ENCODE data around the gene FBXO22. TPM values are rescaled to one million over a fixed set of nuclear protein-coding genes. Genes with fewer than 3 reads are reported as not detected.

FBXO22 gene
- total RNA-seq, 6 donors from 2014 or later, result 10.3 to 31.1 (median 21.1) TPM

DNA sequence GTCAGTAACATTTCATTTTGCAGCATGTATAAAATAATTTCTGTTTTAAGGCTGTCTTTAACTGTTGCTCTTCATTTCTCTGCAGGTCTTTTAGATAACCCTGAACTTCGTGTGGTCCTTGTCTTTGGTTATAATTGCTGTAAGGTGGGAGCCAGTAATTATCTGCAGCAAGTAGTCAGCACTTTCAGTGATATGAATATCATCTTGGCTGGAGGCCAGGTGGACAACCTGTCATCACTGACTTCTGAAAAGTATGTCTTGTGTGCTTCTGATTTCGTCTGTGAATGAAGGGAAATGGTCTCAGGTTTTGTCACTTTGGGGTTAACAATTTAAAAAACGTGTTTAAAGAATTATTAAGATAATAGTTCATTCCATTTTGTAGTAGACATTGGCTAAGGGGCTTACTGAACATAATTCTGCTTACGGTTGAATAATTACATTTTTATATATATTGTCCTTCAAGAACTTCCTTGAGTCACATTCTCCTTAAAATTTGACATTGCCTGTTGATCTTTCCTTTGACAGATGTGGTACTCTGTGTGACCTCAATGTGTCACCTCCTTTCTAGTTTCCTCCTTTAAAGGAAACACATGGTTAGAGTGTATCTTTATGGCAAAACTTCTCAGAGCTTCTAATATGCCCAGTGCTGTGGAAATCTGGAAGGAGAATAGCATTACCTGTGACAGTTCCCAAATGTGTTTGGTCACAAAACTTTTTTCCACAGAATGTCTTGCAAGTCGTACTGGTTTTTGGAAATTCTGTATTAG, 26.3 kb downstream of the FBXO22 start:
- no peak for DNase-seq
- peaks cover 0 to 45% (median 13%) of the 10 kb centered on the region in 4 donors for H3K36me3 ChIP-seq
- no peak overlapping the region for H3K4me3 ChIP-seq
- no peak for ATAC-seq (ENCODE audit: low FRiP score in 2 of 2)
- WGBS, 2 donors, result 53 to 56% methylated on average over 5 of the region's 5 CpGs
- no peaks in the 10 kb centered on the region for H3K9me3 ChIP-seq
- peaks cover 9 to 12% (median 12%) of the 10 kb centered on the region in 4 donors for H3K4me1 ChIP-seq
- no peak for TF ChIP-seq POLR2A (IDR thresholded peaks at IDR 0.05)
- no peak for TF ChIP-seq EP300 (IDR thresholded peaks at IDR 0.05)
- no peak for TF ChIP-seq POLR2AphosphoS5 (IDR thresholded peaks at IDR 0.05)
- no peak for TF ChIP-seq CTCF (IDR thresholded peaks at IDR 0.05)
- no peaks in the 10 kb centered on the region for H3K27me3 ChIP-seq
- peak overlapping the region in 1 of 4 donors; percentile 70 for H3K27ac ChIP-seq

DNA sequence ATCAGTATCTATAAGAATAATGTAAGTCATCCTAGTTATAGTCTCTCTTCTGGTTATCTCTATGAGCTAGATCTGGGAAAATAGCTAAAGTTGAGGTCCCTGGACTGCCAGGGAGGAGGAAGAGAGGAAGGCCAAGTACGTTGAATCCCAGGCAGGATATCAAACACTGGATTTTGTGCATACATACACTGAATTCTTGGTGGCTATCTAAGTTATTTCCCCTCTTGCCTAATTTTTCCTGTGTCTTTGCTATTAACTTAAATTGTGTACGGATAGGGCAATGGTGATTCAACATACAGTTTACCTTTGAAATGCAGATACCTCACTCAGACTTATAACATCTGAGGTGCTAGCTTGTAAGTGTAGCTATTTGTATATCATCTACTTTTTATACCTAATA, 27.2 kb downstream of the FBXO22 start:
- no peak for DNase-seq
- H3K9me3 ChIP-seq, result no peaks in the 10 kb centered on the region
- WGBS, 2 donors, result 62 to 64% methylated on average over 2 of the region's 2 CpGs
- TF ChIP-seq POLR2AphosphoS5 (IDR thresholded peaks at IDR 0.05) (no peak), POLR2A (IDR thresholded peaks at IDR 0.05) (no peak), EP300 (IDR thresholded peaks at IDR 0.05) (no peak), CTCF (IDR thresholded peaks at IDR 0.05) (no peak)
- peaks cover 1 to 7% (median 3%) of the 10 kb centered on the region in 4 donors for H3K4me1 ChIP-seq
- no peak for ATAC-seq (ENCODE audit: low FRiP score in 2 of 2)
- H3K36me3 ChIP-seq, result peaks cover 0 to 53% (median 13%) of the 10 kb centered on the region in 4 donors
- no peak overlapping the region for H3K4me3 ChIP-seq
- no peaks in the 10 kb centered on the region for H3K27me3 ChIP-seq
- peak overlapping the region in 2 of 4 donors; percentile 12 to 70 for H3K27ac ChIP-seq

DNA sequence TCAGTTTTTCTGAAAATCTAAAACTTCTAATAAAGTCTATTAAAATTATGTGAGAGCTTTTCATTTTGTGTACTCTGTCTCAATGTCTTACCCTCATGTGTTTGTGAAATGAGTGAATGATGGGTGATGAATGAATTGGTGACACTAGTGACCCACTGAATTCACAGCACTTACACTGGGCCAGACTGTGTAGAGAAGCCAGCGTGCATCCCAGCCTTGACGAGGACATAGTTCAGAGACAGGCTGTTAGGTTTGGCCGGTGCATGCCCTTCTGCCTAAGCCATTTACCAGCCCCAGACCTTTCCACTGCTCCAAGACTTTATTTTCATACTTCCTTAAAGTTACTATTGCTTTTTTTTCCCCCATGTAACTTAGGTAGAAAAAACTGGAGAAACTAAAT, 38.8 kb downstream of the FBXO22 start:
- Histone ChIP-seq H3K27ac (no peak overlapping the region), H3K27me3 (no peaks in the 10 kb centered on the region), H3K9me3 (no peaks in the 10 kb centered on the region), H3K4me1 (no peaks in the 10 kb centered on the region), H3K4me3 (no peak overlapping the region), H3K36me3 (no peaks in the 10 kb centered on the region)
- DNase-seq (no peak), ATAC-seq (ENCODE audit: low FRiP score in 2 of 2) (no peak)
- WGBS, 2 donors, result 71 to 89% methylated on average over 3 of the region's 3 CpGs
- no peak for TF ChIP-seq POLR2A (IDR thresholded peaks at IDR 0.05)
- no peak for TF ChIP-seq POLR2AphosphoS5 (IDR thresholded peaks at IDR 0.05)
- no peak for TF ChIP-seq EP300 (IDR thresholded peaks at IDR 0.05)
- TF ChIP-seq CTCF (IDR thresholded peaks at IDR 0.05), result no peak

DNA sequence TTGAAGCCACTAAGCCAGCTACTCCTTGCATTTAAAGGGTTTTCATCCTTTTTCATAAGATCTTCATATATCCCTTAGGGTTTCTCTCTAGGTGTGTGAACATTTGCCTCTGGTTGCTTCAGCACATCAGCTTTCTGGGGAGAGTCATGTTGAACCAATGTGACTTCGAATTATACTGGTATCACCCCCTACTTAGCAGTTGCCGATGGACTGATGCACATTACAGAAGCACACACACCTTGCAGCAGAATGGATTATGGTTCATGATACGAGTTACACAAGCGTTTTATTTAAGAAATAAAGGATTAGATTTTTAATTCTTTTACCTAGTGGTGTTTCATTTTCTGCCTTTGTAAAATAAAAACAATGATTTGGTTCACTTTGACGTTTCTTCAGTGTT, 39.6 kb downstream of the FBXO22 start:
- Histone ChIP-seq H3K9me3 (no peaks in the 10 kb centered on the region), H3K27me3 (no peaks in the 10 kb centered on the region), H3K27ac (no peak overlapping the region), H3K4me3 (no peak overlapping the region), H3K36me3 (no peaks in the 10 kb centered on the region), H3K4me1 (no peaks in the 10 kb centered on the region)
- no peak for DNase-seq
- 75 to 79% methylated on average over 5 of the region's 5 CpGs for WGBS, 2 donors
- no peak for TF ChIP-seq EP300 (IDR thresholded peaks at IDR 0.05)
- TF ChIP-seq POLR2AphosphoS5 (IDR thresholded peaks at IDR 0.05), result no peak
- TF ChIP-seq POLR2A (IDR thresholded peaks at IDR 0.05), result no peak
- ATAC-seq (ENCODE audit: low FRiP score in 2 of 2), result no peak

DNA sequence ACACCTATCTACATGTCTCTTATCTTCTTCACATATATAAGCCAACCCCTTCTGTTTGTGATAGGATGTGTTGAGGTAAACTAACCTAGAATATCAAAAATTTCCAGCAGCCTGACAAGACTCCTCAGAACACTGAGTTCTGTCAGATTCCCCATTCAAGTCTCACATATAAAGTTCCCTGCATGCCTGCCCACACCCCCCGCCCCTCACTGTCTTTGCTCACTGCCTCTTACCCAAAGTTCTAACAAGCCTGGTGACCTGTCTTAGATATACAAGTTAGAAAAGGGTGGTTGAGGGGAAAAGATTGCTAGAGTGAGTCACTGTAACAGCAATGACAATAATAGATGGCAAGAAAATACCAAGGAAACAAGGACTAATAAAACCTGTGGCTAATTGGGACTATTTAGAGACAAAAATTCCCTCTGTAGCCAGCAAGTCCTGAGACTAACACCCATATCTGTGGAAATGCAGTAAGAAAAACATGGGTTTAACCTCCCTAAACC, 40.1 kb downstream of the FBXO22 start:
- Histone ChIP-seq H3K9me3 (no peaks in the 10 kb centered on the region), H3K27ac (no peak overlapping the region), H3K4me1 (no peaks in the 10 kb centered on the region), H3K36me3 (no peaks in the 10 kb centered on the region), H3K27me3 (no peaks in the 10 kb centered on the region), H3K4me3 (no peak overlapping the region)
- no peak for DNase-seq
- 45 to 64% methylated on average over 1 of the region's 1 CpG for WGBS, 2 donors
- TF ChIP-seq CTCF (IDR thresholded peaks at IDR 0.05), result no peak
- no peak for TF ChIP-seq POLR2A (IDR thresholded peaks at IDR 0.05)
- TF ChIP-seq POLR2AphosphoS5 (IDR thresholded peaks at IDR 0.05), result no peak
- no peak for TF ChIP-seq EP300 (IDR thresholded peaks at IDR 0.05)
- no peak for ATAC-seq (ENCODE audit: low FRiP score in 2 of 2)

Measured in upper lobe of left lung (tissue), 6 donors.